ENCODE measurements around the gene PCGF5. TPM values are rescaled to one million over a fixed set of nuclear protein-coding genes. Genes with fewer than 3 reads are reported as not detected.
"Not testable (repeated sequence)": the region's sequence is repeated elsewhere in the genome, so short reads cannot be mapped to it uniquely, and the experiment has no call there.

The PCGF5 gene
- total RNA-seq, 2 donors from 2014 or later, result 35.7 to 41.3 TPM

GRCh38 chr10:91253300-91253699 is 32.8 kb downstream of the PCGF5 start:
- Histone ChIP-seq H3K4me3 (no peak overlapping the region), H3K9me3 (no peaks in the 10 kb centered on the region), H3K27ac (no peak overlapping the region), H3K36me3 (no peaks in the 10 kb centered on the region), H3K27me3 (replicated peaks; ENCODE audit: insufficient read depth) (no peaks in the 10 kb centered on the region), H3K4me1 (replicated peaks) (no peaks in the 10 kb centered on the region)
- TF ChIP-seq CTCF (IDR thresholded peaks at IDR 0.05) (no peak), POLR2AphosphoS5 (IDR thresholded peaks at IDR 0.05) (no peak), POLR2A (IDR thresholded peaks at IDR 0.05) (no peak)
- WGBS, result over 99% methylated on average over 4 of the region's 4 CpGs
- intact Hi-C loops (cut with DNase I), result loop anchor here (2.0 to 5.0 kb wide), 2 partner anchors 166 to 340 kb away; no protein-coding TSS in a partner anchor
- no peak for DNase-seq (ENCODE audit: low spot score)

DNA sequence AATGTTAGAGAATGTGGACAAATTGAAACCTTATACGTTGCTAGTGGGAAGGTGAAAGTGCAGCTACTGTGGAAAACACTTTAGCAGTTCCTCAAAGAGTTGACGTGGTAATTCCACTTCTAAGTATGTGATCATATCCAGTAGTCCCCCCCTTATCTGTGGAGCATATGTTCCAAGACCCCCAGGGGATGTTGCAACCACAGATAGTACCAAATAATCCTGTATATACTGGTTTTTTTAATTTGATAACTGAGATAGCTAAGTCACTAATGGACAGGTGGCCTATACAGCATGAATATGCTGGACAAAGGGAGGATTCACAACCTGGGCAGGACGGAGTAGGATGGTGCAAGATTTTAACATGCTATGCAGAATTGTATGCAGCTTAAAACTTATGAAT is 36.8 kb downstream of the PCGF5 start:
- intact Hi-C loops (cut with DNase I), result no loop called here
- no peaks in the 10 kb centered on the region for H3K4me1 ChIP-seq (replicated peaks)
- no peak for DNase-seq (ENCODE audit: low spot score)
- TF ChIP-seq POLR2AphosphoS5 (IDR thresholded peaks at IDR 0.05) (no peak), POLR2A (IDR thresholded peaks at IDR 0.05) (no peak), CTCF (IDR thresholded peaks at IDR 0.05) (no peak)
- no peak overlapping the region for H3K4me3 ChIP-seq
- H3K9me3 ChIP-seq, result no peaks in the 10 kb centered on the region
- H3K27ac ChIP-seq, result no peak overlapping the region
- no peaks in the 10 kb centered on the region for H3K36me3 ChIP-seq
- WGBS, result 96% methylated on average over 3 of the region's 3 CpGs
- H3K27me3 ChIP-seq (replicated peaks; ENCODE audit: insufficient read depth), result no peaks in the 10 kb centered on the region

DNA sequence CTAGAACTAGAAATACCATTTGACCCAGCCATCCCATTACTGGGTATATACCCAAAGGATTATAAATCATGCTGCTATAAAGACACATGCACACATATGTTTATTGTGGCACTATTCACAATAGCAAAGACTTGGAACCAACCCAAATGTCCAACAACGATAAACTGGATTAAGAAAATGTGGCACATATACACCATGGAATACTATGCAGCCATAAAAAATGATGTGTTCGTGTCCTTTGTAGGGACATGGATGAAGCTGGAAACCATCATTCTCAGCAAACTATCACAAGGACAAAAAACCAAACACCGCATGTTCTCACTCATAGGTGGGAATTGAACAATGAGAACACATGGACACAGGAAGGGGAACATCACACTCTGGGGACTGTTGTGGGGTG is 40.0 kb downstream of the PCGF5 start:
- H3K9me3 ChIP-seq; intact Hi-C loops (cut with DNase I); H3K36me3 ChIP-seq; H3K27ac ChIP-seq; H3K4me1 ChIP-seq (replicated peaks); H3K27me3 ChIP-seq (replicated peaks; ENCODE audit: insufficient read depth); DNase-seq (ENCODE audit: low spot score); H3K4me3 ChIP-seq: not testable (repeated sequence)
- WGBS, result 98% methylated on average over 3 of the region's 3 CpGs

- H3K4me3 ChIP-seq, result no peak overlapping the region
- intact Hi-C loops (cut with DNase I), result no loop called here
- no peaks in the 10 kb centered on the region for H3K4me1 ChIP-seq (replicated peaks)
- no peaks in the 10 kb centered on the region for H3K27me3 ChIP-seq (replicated peaks; ENCODE audit: insufficient read depth)
- no peak for TF ChIP-seq POLR2A (IDR thresholded peaks at IDR 0.05)
- TF ChIP-seq POLR2AphosphoS5 (IDR thresholded peaks at IDR 0.05), result no peak
- TF ChIP-seq CTCF (IDR thresholded peaks at IDR 0.05), result no peak
- H3K27ac ChIP-seq, result no peak overlapping the region
- DNase-seq (ENCODE audit: low spot score), result no peak
- WGBS, result 67% methylated on average over 1 of the region's 1 CpG
- H3K9me3 ChIP-seq, result no peaks in the 10 kb centered on the region
- H3K36me3 ChIP-seq, result no peaks in the 10 kb centered on the region
These were observed 51.4 kb downstream of the PCGF5 start for GRCh38 chr10:91271886-91272285.

DNA sequence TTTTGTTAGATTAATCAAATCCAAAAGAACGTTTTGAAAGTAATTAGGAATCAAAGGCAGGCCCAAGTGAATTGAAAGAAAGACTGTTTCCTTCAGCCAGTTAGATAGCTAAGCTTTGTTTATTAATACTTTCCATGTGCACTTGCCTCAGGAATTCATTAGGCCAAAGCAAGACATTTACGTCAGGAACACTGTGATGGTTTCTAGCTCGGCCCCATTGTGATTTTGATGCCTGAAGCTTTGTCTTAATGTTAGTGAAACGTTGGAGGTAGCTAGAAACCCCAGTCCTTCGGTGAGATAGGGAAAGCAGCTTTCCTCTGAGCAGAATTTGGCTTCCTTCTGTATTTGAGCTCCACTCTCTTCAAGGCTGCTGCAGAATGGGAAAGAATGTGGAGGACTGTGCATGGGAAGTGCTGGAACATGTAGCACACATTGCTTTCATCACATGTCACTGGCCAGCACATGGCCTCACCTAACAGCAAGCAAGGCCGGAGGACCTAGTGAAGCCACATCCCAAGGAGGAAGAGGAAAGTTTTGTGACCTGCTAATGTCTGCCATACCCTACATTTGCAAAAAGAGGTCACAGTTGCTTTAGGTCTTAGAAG is 64.1 kb downstream of the PCGF5 start:
- WGBS, result 48% methylated on average over 6 of the region's 6 CpGs
- Histone ChIP-seq H3K27me3 (replicated peaks; ENCODE audit: insufficient read depth) (no peaks in the 10 kb centered on the region), H3K4me3 (no peak overlapping the region), H3K36me3 (no peaks in the 10 kb centered on the region), H3K9me3 (no peaks in the 10 kb centered on the region), H3K27ac (peak overlapping the region in 1 of 2 donors; percentile 8), H3K4me1 (replicated peaks) (no peaks in the 10 kb centered on the region)
- TF ChIP-seq POLR2AphosphoS5 (IDR thresholded peaks at IDR 0.05) (no peak), CTCF (IDR thresholded peaks at IDR 0.05) (no peak), POLR2A (IDR thresholded peaks at IDR 0.05) (no peak)
- no peak for DNase-seq (ENCODE audit: low spot score)
- intact Hi-C loops (cut with DNase I), result no loop called here
